Neuronal stem cell (in vitro differentiated cells): ENCODE results near the gene DDB1. TPM values are rescaled to one million over a fixed set of nuclear protein-coding genes. Genes with fewer than 3 reads are reported as not detected.

Experiments used
- DNase-seq: peaks from one replicate; pipeline ENCODE4 v3.0.0-alpha.2; 2013; ENCODE audit warnings: low spot score
- H2AFZ ChIP-seq: one replicate; pipeline ENCODE4 v1.6.1; 2013; ENCODE audit warnings: mild to moderate bottlenecking, low read length, inconsistent platforms
- H2AK5ac ChIP-seq: 2 replicates; pipeline ENCODE4 v1.6.1; 2013; ENCODE audit warnings: low read depth, mild to moderate bottlenecking, inconsistent platforms, low read length, moderate library complexity, mixed read lengths
- H2BK120ac ChIP-seq: 2 replicates; pipeline ENCODE4 v1.6.1; 2013; ENCODE audit warnings: low read depth, mild to moderate bottlenecking, inconsistent platforms, low read length, moderate library complexity, mixed read lengths
- H2BK12ac ChIP-seq: one replicate; pipeline ENCODE4 v1.6.1; 2013; ENCODE audit warnings: low read length, inconsistent platforms
- H2BK15ac ChIP-seq: 2 replicates; pipeline ENCODE4 v1.6.1; 2013; ENCODE audit warnings: mild to moderate bottlenecking, low read length, inconsistent platforms, mixed read lengths
- H2BK5ac ChIP-seq: one replicate; pipeline ENCODE4 v1.6.1; 2013; ENCODE audit warnings: inconsistent platforms, mild to moderate bottlenecking, low read length, moderate library complexity
- H3K14ac ChIP-seq: one replicate; pipeline ENCODE4 v1.6.1; 2013; ENCODE audit warnings: low read length, inconsistent platforms
- H3K18ac ChIP-seq: 2 replicates; pipeline ENCODE4 v1.6.1; 2013; ENCODE audit warnings: low read length, inconsistent platforms
- H3K23ac ChIP-seq: 2 replicates; pipeline ENCODE4 v1.6.1; 2013; ENCODE audit warnings: low read depth, mild to moderate bottlenecking, mixed read lengths, low read length, inconsistent platforms; ENCODE audit not compliant: poor library complexity
- H3K27ac ChIP-seq: replicated peaks from 3 replicates; pipeline ENCODE4 v1.5.1; 2013; ENCODE audit warnings: low read length, inconsistent platforms
- H3K27me3 ChIP-seq, 3 experiments: 2 replicates each; pipeline ENCODE4 v1.6.1; 2013; ENCODE audit warnings: low read length in 3 of 3, mild to moderate bottlenecking in 2 of 3, inconsistent platforms in 1 of 3, low read depth in 1 of 3, mixed read lengths in 1 of 3, moderate library complexity in 1 of 3; ENCODE audit not compliant: control insufficient read depth in 3 of 3, insufficient read depth in 3 of 3
- H3K36me3 ChIP-seq, 2 donors: replicated peaks in 1 of 2; 2 replicates each; pipeline ENCODE4 v1.6.1; 2013; ENCODE audit warnings: low read length in 2 of 2; ENCODE audit not compliant: control insufficient read depth in 2 of 2, insufficient read depth in 2 of 2
- H3K4ac ChIP-seq: 2 replicates; pipeline ENCODE4 v1.6.1; 2013; ENCODE audit warnings: inconsistent platforms, mild to moderate bottlenecking, low read length, moderate library complexity
- H3K4me1 ChIP-seq, 2 donors: 1 replicate in 1 of 2; 2 replicates in 1 of 2; pipeline ENCODE4 v1.6.1; 2013; ENCODE audit warnings: low read length in 2 of 2, low read depth in 1 of 2; ENCODE audit not compliant: control insufficient read depth in 2 of 2, insufficient read depth in 1 of 2
- H3K4me2 ChIP-seq: one replicate; pipeline ENCODE4 v1.6.1; 2013; ENCODE audit warnings: mild to moderate bottlenecking, low read length, inconsistent platforms; ENCODE audit not compliant: insufficient read depth, poor library complexity, severe bottlenecking
- H3K4me3 ChIP-seq, 2 donors: 2 replicates each; pipeline ENCODE4 v1.5.1; 2013; ENCODE audit warnings: low read length in 2 of 2, mild to moderate bottlenecking in 2 of 2, inconsistent platforms in 1 of 2, moderate library complexity in 1 of 2
- H3K79me1 ChIP-seq: one replicate; pipeline ENCODE4 v1.6.1; 2013; ENCODE audit warnings: low read depth, mild to moderate bottlenecking, inconsistent platforms, low read length, moderate library complexity
- H3K9ac ChIP-seq: one replicate; pipeline ENCODE4 v1.6.1; 2013; ENCODE audit warnings: mild to moderate bottlenecking, low read depth, low read length, inconsistent platforms; ENCODE audit not compliant: poor library complexity
- H3K9me3 ChIP-seq, 2 donors: replicated peaks in 1 of 2; 2 replicates each; pipeline versions ENCODE3 to v1.6.1; 2013; ENCODE audit warnings: low read length in 2 of 2, mild to moderate bottlenecking in 2 of 2, inconsistent platforms in 1 of 2, low read depth in 1 of 2, mixed read lengths in 1 of 2, moderate library complexity in 1 of 2; ENCODE audit not compliant: control insufficient read depth in 2 of 2, insufficient read depth in 1 of 2
- H4K8ac ChIP-seq: one replicate; pipeline ENCODE4 v1.6.1; 2013; ENCODE audit warnings: low read depth, mild to moderate bottlenecking, inconsistent platforms, low read length, moderate library complexity
- H4K91ac ChIP-seq: one replicate; pipeline ENCODE4 v1.6.1; 2013; ENCODE audit warnings: low read length, low read depth, mild to moderate bottlenecking, inconsistent platforms; ENCODE audit not compliant: poor library complexity
- WGBS, 2 donors: extraction: QIAGEN DNeasy Blood & Tissue Kit; methylation state at CpG; one replicate each; pipeline ENCODE4 v1.1.7; 2013; ENCODE audit warnings: missing lambda C conversion rate in 2 of 2, mixed read lengths in 1 of 2; ENCODE audit not compliant: insufficient read length in 2 of 2, insufficient replicate concordance in 1 of 2; ENCODE audit errors: extremely low coverage in 2 of 2; 5-methylcytosine and 5-hydroxymethylcytosine counted together
- polyA plus RNA-seq, 2 experiments: library from polyadenylated mRNA; stranded (reverse); fragments of 200-250 nt; gene quantifications; one replicate each; pipeline ENCODE4 v1.2.3, GENCODE V29; 2013

The DDB1 gene
- polyA plus RNA-seq (2013, experiment 1 of 2), result 94.2 TPM
- 91.0 TPM for polyA plus RNA-seq (2013, experiment 2 of 2)

GRCh38 chr11:61332797-61333549, at the start of gene DDB1, which contains the start of gene TKFC:
TSS of gene DDB1 (minus strand) at chr11:61333105. CDS start at chr11:61332968, 137 bp downstream.
TSS of gene TKFC (plus strand) at chr11:61333228. CDS start at chr11:61334729, 1,501 bp downstream.
- peak; percentile 93 for DNase-seq
- H3K18ac ChIP-seq, result peak within 1 kb of the TSS; percentile 94
- WGBS, 2 donors, result no CpG with 5 or more reads among the region's 81 CpGs
- H3K4ac ChIP-seq, result peak within 1 kb of the TSS; percentile 14
- peaks cover 10% of the 10 kb centered on the region for H3K79me1 ChIP-seq
- H2BK120ac ChIP-seq, result no peak within 1 kb of the TSS
- peak within 1 kb of the TSS; percentile 90 for H3K23ac ChIP-seq
- H3K14ac ChIP-seq, result peak within 1 kb of the TSS; percentile 97
- peak within 1 kb of the TSS; percentile 94 for H2AFZ ChIP-seq
- peak within 1 kb of the TSS; percentile 87 for H3K27ac ChIP-seq
- peak within 1 kb of the TSS; percentile 43 for H2BK5ac ChIP-seq
- peak within 1 kb of the TSS; percentile 75 for H3K4me2 ChIP-seq
- no peak within 1 kb of the TSS for H4K91ac ChIP-seq
- H3K9me3 ChIP-seq, result no peaks in the 10 kb centered on the region
- no peak within 1 kb of the TSS for H2BK12ac ChIP-seq
- no peaks in the 10 kb centered on the region for H3K27me3 ChIP-seq
- H3K4me3 ChIP-seq, result peak within 1 kb of the TSS; percentile 96 to 99
- no peak within 1 kb of the TSS for H2BK15ac ChIP-seq
- peak within 1 kb of the TSS; percentile 20 for H4K8ac ChIP-seq
- H3K4me1 ChIP-seq, result peaks cover 11 to 37% of the 10 kb centered on the region in 2 donors
- peak within 1 kb of the TSS; percentile 99 for H3K9ac ChIP-seq
- peak within 1 kb of the TSS; percentile 96 for H2AK5ac ChIP-seq
- H3K36me3 ChIP-seq, result peaks cover 8 to 38% of the 10 kb centered on the region in 2 donors

- Histone ChIP-seq H3K36me3 (peaks cover 12 to 32% of the 10 kb centered on the region in 2 donors), H3K4me2 (no peak overlapping the region), H3K4me3 (no peak overlapping the region), H2BK15ac (no peak overlapping the region), H4K8ac (no peak overlapping the region), H4K91ac (no peak overlapping the region), H2AK5ac (no peak overlapping the region), H2AFZ (no peak overlapping the region), H3K79me1 (no peaks in the 10 kb centered on the region), H3K9me3 (no peaks in the 10 kb centered on the region), H2BK12ac (no peak overlapping the region), H3K23ac (no peak overlapping the region), H2BK120ac (no peak overlapping the region), H3K18ac (no peak overlapping the region), H3K27ac (no peak overlapping the region), H3K14ac (no peak overlapping the region), H3K27me3 (no peaks in the 10 kb centered on the region), H3K4ac (no peak overlapping the region), H3K9ac (no peak overlapping the region), H2BK5ac (no peak overlapping the region), H3K4me1 (no peaks in the 10 kb centered on the region)
- no peak for DNase-seq
- no CpG with 5 or more reads among the region's 9 CpGs for WGBS, 2 donors
Measured at GRCh38 chr11:61380884-61381283, 48.0 kb upstream of the DDB1 start.

GRCh38 chr11:61378713-61379313, 45.9 kb upstream of the DDB1 start:
- no peak overlapping the region for H2AK5ac ChIP-seq
- H2BK15ac ChIP-seq, result no peak overlapping the region
- no peaks in the 10 kb centered on the region for H3K4me1 ChIP-seq
- H3K4me2 ChIP-seq, result no peak overlapping the region
- no peak overlapping the region for H2AFZ ChIP-seq
- H3K36me3 ChIP-seq, result peaks cover 5 to 40% of the 10 kb centered on the region in 2 donors
- no peak overlapping the region for H3K14ac ChIP-seq
- H3K9me3 ChIP-seq, result peaks cover 0 to 16% of the 10 kb centered on the region in 2 donors
- no peaks in the 10 kb centered on the region for H3K27me3 ChIP-seq
- H2BK120ac ChIP-seq, result no peak overlapping the region
- H3K9ac ChIP-seq, result no peak overlapping the region
- H3K4me3 ChIP-seq, result no peak overlapping the region
- H3K4ac ChIP-seq, result no peak overlapping the region
- H2BK5ac ChIP-seq, result no peak overlapping the region
- no peak overlapping the region for H3K23ac ChIP-seq
- H2BK12ac ChIP-seq, result no peak overlapping the region
- no peak overlapping the region for H4K91ac ChIP-seq
- DNase-seq, result no peak
- no peak overlapping the region for H4K8ac ChIP-seq
- no peak overlapping the region for H3K27ac ChIP-seq
- H3K18ac ChIP-seq, result no peak overlapping the region
- no CpG with 5 or more reads among the region's 5 CpGs for WGBS, 2 donors
- H3K79me1 ChIP-seq, result no peaks in the 10 kb centered on the region
